GM10847 (cell line): ENCODE data around the gene CRACDL.

Source experiments
- POLR2A ChIP-seq: IDR thresholded peaks from 2 replicates; pipeline ENCODE4 v1.6.1; 2011; ENCODE audit not compliant: insufficient read length; ENCODE audit errors: extremely low read depth

The CRACDL gene, protein sequence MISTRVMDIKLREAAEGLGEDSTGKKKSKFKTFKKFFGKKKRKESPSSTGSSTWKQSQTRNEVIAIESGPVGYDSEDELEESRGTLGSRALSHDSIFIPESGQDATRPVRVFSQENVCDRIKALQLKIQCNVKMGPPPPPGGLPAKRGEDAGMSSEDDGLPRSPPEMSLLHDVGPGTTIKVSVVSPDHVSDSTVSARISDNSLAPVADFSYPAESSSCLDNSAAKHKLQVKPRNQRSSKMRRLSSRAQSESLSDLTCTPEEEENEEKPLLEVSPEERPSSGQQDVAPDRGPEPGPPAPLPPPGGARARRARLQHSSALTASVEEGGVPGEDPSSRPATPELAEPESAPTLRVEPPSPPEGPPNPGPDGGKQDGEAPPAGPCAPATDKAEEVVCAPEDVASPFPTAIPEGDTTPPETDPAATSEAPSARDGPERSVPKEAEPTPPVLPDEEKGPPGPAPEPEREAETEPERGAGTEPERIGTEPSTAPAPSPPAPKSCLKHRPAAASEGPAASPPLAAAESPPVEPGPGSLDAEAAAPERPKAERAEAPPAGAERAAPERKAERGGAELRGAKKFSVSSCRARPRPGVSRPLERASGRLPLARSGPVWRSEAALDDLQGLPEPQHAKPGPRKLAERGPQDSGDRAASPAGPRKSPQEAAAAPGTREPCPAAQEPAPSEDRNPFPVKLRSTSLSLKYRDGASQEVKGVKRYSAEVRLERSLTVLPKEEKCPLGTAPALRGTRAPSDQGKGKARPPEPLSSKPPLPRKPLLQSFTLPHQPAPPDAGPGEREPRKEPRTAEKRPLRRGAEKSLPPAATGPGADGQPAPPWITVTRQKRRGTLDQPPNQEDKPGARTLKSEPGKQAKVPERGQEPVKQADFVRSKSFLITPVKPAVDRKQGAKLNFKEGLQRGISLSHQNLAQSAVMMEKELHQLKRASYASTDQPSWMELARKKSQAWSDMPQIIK

DNA sequence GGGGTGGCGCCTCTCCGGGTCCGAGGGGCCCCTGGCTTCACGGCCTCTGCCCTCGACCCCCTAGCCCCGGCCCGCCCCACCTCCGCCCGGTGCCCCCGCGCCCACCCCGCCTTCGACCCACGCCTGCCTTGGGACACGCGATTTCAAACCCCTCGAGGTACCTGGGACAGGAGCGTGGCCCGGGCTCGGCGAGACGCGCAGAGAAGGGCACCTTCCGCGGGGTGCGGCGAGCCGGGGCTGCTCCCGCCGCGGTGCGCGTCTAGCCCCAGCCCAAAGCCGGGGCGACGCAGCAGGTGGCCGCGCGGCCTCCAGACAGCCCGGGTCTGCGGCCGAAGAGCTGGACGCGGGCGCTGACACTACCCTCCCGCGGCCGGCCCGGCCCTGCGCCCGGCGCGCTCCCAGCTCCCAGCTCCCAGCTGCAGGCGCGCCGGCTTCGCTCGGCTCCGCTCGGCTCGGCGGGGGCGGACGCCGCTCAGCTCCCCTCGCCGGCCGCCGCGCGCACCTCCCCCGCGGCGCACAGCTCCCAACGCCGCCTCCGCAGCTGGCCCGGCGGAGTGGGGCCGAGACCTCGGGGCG, at the start of gene CRACDL:
CRACDL (minus strand) TSS at position 449 of the 576 bp plus-strand sequence. CDS start 89,425 bp downstream, outside the sequence.
- TF ChIP-seq POLR2A, result no peak

DNA sequence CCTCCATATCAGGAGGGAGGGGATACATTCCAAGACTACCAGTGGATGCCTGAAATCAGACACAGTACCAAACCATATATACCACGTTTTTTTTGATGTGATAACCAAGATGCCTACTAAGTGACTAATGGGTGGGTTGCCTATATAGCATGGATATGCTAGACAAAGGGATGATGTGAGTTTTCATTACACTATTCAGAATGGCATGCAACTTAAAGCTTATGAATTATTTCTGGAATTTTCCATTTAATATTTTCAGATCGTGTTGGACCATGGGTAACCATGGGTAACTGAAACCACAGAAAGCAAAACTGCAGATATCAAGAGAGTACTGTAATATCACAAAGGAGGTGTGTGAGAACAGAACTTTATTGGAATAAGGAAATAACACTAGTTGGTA, 39.6 kb upstream of the CRACDL start:
- no peak for TF ChIP-seq POLR2A

DNA sequence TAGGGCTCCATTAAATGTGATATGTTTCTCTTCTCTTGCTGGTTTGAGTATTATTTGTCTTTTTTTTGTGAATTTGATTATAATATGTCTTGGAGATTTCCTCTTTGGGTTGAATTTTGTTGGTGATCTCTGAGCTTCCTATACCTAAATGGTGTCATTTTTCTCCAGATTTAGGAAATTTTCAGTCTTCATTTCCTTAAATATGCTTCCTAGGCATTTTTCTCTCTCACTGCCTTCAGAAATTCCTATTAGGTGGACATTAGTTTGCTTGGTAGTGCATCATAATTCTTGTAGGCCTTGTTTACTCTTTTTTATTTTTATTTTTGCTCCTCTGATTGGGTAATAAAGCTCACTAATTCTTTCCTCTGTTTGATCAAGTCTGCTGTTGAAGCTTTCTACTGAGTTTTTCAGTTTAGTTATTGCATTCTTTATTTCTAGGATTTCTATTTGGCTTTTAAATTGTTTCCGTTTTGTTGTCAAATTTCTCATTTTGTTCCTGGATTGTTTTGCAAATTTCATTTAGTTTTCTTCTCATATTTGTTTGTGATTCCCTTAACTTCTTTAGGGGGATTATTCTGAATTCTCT, 36.6 kb upstream of the CRACDL start:
- TF ChIP-seq POLR2A, result no peak

DNA sequence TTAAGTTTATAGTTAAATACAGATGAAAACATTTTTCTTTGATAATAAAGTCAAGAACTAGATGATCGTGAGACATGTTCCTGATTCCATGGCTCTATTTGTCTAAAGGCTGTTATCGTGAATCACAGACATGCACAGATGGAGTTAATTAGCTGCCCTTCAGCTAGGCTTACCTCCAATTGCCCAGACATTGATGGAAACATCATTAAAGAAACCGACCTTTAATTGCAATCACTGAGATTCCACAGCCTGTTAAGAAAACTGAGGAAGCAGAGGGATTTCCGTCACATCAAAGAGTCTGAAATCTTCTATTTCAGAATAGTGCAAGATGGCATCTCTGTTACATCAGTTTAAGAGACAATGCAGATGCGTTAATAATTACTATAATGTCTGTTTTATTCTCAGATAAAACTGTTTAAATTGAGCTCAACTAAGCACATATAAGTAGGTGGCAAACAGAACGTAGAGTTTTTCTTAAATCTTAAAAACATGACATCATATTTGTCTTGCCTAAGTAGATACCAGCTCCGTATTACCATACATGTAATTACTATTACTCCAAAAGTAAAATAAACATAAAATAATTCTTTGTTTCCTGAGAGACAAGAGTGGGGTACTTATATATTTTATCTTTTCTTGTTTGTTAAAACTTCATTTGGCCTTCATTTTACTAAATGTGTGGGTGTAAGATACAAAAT, 23.9 kb upstream of the CRACDL start:
- TF ChIP-seq POLR2A, result no peak

DNA sequence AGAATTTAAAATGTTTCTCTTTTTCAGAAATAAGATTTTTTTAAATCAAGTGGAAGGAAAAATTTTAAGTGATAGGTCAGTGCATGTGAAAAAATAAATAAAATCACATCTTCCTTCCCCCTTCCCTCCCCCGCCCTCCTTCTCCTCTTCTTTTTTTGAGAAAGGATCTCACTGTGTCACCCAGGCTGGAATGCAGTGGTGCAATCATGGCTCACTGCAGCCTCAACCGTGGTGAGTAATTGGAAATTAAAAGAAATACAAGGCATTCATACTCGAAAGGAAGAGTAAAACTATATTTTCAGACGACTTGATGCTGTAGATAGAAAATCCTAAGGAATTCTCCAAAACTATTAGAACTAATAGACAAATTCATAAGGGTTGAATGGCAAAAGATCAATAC, 16.9 kb upstream of the CRACDL start:
- no peak for TF ChIP-seq POLR2A

DNA sequence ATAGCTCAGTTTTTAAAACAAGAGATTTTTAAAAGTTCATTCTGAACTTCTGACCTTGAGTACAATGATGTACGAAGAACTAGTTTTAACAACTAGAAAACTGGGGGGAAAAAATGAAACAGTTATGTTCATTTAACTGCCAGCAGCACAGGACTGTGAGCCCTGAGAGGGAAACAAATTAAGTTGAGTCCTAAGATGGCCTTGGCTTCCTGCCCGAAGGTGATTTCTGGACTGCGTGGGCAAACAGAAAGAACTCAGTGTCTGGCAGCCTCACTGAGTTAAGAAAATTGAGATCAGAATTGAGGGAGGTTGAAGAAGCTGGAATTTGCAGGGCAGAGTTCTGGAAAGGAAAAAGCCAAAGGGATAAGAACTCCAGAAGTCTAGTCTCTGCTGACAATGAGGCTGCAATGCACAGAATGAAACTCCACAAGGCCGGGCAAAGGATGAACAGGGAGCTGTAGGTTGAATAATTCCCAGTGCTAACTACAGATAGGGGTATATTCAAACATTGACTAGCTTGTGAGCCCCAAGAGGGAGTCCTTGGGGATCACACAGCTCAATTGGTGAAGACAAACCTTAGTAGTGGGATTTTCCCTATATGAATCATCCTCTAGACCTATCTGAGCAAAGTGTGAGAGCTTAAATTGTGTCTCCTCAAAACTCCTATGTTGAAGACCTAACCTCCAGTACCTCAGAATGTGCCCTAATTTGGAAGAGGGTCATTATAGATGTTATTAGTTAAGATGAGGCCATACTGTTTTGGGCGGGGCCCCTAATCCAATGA, 13.1 kb upstream of the CRACDL start:
- no peak for TF ChIP-seq POLR2A

DNA sequence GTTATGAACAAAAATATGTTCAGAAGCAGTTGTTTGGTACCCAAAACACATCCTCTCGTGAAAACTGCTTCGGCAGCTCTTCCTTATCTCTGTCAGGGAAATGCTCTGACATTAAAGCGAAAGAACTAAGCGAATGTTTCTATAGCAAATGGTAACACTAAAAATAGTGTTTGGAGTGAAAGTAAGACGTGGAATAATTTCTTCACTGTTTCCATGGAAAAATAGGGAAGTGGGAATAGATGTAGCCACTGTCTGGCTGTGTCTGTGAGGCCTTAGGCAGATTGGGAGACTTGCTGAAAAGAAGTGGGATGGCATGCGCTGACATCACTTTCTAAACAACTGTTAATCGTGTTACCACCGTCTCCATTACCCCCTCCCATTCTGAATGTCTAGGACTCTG, 11.5 kb upstream of the CRACDL start:
- TF ChIP-seq POLR2A, result no peak

DNA sequence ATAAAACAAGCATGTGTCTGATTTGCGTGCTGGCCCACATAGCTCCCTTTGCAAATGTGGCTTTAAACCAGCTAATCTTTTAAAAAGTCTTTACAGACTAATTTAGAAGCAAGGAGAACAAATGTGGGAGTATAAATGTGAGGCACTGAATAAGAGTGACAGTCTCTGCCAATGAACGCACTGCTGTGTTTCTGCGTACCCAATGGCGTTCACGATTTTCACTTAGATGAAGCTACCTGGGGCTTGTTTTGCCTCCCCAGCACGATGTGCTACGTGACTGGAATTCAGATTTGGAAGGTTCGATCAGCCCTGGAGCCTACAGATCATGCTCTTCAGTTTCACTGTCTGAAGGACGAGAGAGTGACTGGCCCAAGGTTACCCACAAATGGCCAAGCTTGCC, 10.8 kb upstream of the CRACDL start:
- no peak for TF ChIP-seq POLR2A

DNA sequence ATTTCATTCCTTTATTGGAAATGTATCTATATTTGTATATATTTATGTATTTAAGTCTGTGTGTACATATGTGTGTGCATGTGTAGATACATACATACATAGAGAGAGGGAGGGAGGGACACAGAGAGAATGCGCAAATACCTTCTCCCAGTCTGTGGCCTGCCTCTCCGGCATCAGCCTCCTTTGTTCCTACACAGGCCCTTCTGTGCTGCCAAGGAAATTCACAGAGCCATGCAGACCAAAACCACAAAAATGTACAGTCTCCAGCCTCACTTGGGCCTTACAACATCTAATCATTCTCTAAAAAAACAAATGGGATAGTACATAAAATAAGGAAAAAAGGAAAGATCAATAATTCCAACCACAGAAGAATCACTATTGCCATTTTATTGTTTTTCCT, 8.8 kb upstream of the CRACDL start:
- no peak for TF ChIP-seq POLR2A

DNA sequence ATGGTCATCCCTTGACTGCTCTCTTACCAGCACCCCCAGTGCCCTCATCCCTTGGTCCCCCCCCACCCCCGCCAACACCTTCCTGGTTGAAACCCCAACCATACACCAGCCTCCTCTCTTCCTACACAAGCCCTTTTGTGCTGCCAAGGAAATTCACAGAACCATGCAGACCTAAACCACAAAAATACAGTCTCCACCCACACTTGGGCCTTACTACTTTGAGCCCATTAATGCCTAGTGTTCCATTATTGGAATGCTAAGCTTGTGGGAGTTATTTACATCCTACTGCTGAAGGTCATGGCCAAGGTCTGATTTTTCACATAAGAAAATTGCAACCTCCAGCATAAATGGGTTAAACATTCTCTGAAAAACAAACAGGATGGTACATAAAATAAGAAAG, 4.1 kb upstream of the CRACDL start:
- no peak for TF ChIP-seq POLR2A

DNA sequence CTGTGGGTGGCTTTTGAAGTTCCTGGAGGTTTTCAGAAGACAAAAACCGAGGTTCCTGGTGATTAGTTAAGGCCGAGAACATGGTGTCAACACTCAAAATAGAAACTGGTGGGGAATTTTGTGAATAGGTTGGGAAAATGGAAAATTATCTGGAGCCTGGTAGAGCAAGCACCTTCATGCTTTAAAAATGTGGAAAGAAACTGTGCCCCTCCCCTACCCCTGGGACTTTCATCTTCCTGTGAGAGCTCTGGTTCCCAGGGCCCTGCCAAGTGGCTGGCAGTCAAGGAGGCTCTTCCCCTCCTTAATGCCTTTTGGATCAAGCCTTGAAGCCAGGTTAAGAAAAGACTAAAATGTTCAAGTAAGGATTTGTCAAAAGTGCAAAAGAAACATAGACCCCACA, 1.9 kb upstream of the CRACDL start:
- no peak for TF ChIP-seq POLR2A

DNA sequence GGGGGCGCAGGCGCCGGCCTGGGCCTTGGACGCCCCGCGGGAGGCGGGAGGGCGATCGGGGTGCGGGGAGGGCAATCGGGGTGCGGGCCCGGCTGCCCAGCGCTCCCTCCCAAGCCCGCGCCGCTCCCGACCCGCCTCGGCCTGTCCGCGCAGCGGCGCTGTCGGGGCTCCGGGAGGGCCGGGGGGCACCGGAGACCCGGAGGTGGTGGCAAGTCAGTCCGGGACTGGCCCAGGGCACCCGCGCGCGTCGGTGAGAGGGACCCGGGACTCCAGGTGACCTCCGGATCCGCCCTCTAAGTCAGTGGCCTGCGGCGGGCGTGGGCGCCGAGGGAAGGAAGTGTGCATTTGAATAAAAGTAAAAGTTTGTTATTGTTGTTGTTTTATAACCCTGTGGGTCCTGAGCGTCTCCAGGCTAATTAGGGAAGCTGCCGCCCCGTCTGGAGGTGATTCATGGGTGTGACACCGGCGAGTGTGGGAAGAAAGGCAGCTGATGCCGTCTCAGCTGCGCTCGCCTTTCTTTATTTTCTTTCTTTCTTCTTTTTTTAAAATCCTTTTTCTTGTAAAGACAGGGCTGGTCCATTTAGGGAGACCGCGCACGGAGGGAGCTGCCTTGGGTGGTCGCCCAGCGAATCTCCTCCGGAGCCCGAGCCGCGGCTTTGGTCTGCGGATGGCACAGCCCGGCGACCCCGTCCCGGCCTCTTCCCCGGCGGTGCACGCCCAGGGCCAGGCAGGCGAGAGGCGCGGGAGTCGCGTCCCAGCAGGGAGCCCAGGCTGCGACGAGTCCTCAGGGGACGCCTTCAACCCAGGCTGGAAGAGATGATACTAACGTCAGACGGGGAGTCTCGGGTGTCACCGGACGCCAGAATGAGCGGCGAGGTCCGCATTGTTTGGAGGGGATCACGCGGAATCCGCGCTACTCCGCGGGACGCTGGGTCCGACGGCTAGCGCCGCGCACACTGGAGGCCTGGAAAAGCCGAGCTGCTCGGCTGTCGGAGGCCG, 627 bp upstream of the CRACDL start:
- no peak for TF ChIP-seq POLR2A
